Natural killer cell (primary cell): ENCODE results near the gene CALCOCO2. TPM values are rescaled to one million over a fixed set of nuclear protein-coding genes. Genes with fewer than 3 reads are reported as not detected.

Source experiments
- ATAC-seq, 3 donors: fragments of 150-1000 bp in 2 of 3; fragments of 200-7000 bp in 1 of 3; cut with Tn5 transposase; 1 replicate in 1 of 3; 2 replicates in 2 of 3; pipeline ENCODE4 v1.10.0; 2021; ENCODE audit warnings: mild to moderate bottlenecking in 2 of 3, moderate library complexity in 2 of 3
- DNase-seq, 2 donors: peaks; one replicate each; pipeline versions ENCODE4 v3.0.0 to v3.0.0-alpha.2; 2013 to 2021; ENCODE audit warnings: mixed read lengths in 1 of 2
- H3K27ac ChIP-seq: one replicate; pipeline ENCODE4 v1.5.1; 2013; ENCODE audit warnings: mild to moderate bottlenecking, low read length
- H3K27me3 ChIP-seq: one replicate; pipeline ENCODE4 v1.6.1; 2013; ENCODE audit warnings: low read length; ENCODE audit not compliant: control insufficient read depth, insufficient read depth
- H3K36me3 ChIP-seq: one replicate; pipeline ENCODE4 v1.6.1; 2013; ENCODE audit warnings: low read length; ENCODE audit not compliant: control insufficient read depth, insufficient read depth
- H3K4me1 ChIP-seq: one replicate; pipeline ENCODE4 v1.6.1; 2013; ENCODE audit warnings: low read length; ENCODE audit not compliant: control insufficient read depth, insufficient read depth
- H3K4me3 ChIP-seq: one replicate; pipeline ENCODE4 v1.5.1; 2013; ENCODE audit warnings: low read length
- H3K9me3 ChIP-seq: one replicate; pipeline ENCODE4 v1.6.1; 2013; ENCODE audit warnings: low read length; ENCODE audit not compliant: control insufficient read depth, insufficient read depth
- H3K27ac Mint-ChIP-seq, 2 donors: one replicate each; pipeline ENCODE4 v1.8.0; 2022; ENCODE audit warnings: mild to moderate bottlenecking in 2 of 2, mixed read lengths in 2 of 2, moderate library complexity in 1 of 2
- H3K27me3 Mint-ChIP-seq, 2 donors: one replicate each; pipeline ENCODE4 v1.8.0; 2022; ENCODE audit warnings: low read depth in 2 of 2, mixed read lengths in 2 of 2
- H3K36me3 Mint-ChIP-seq: one replicate; pipeline ENCODE4 v1.8.0; 2022; ENCODE audit warnings: mixed read lengths
- H3K4me1 Mint-ChIP-seq, 2 donors: one replicate each; pipeline ENCODE4 v1.8.0; 2022; ENCODE audit warnings: mixed read lengths in 2 of 2
- H3K4me3 Mint-ChIP-seq: one replicate; pipeline ENCODE4 v1.8.0; 2022; ENCODE audit warnings: mild to moderate bottlenecking, moderate library complexity, mixed read lengths
- H3K9me3 Mint-ChIP-seq, 2 donors: one replicate each; pipeline ENCODE4 v1.8.0; 2022; ENCODE audit warnings: mixed read lengths in 2 of 2
- CTCF ChIP-seq: fragments of 200-600 bp; IDR thresholded peaks from one replicate; pipeline ENCODE4 v1.8.0; 2022; ENCODE audit warnings: antibody characterized with exemption
- WGBS: methylation state at CpG from one replicate; pipeline ENCODE4 v1.1.7; 2013; ENCODE audit warnings: missing lambda C conversion rate; ENCODE audit not compliant: insufficient coverage; 5-methylcytosine and 5-hydroxymethylcytosine counted together
- intact Hi-C: fragments of 100-400 bp; cut with micrococcal nuclease; formaldehyde crosslinking; loops from one replicate; pipeline ENCODE4 v1.14.2; 2022
- total RNA-seq, 4 donors: library from RNA; stranded (reverse); fragments of 120-200 nt in 1 of 4; gene quantifications; one replicate each; pipeline versions ENCODE4 v1.2.3 to v1.2.4, GENCODE V29; 2013 to 2022

The CALCOCO2 gene
- total RNA-seq, 3 donors from 2014 or later (not counting 1 experiment from before 2014, with no cell fraction given), result 175 to 188 (median 179) TPM

GRCh38 chr17:48860034-48860433, 29.2 kb downstream of the CALCOCO2 start:
- Mint-ChIP-seq H3K9me3 (no peaks in the 10 kb centered on the region), H3K27me3 (no peaks in the 10 kb centered on the region), H3K36me3 (peaks cover 10% of the 10 kb centered on the region), H3K27ac (no peak overlapping the region), H3K4me3 (no peak overlapping the region), H3K4me1 (no peaks in the 10 kb centered on the region)
- no peaks in the 10 kb centered on the region for H3K4me1 ChIP-seq
- no peak overlapping the region for H3K27ac ChIP-seq
- no peaks in the 10 kb centered on the region for H3K27me3 ChIP-seq
- peaks cover 69% of the 10 kb centered on the region for H3K36me3 ChIP-seq
- H3K9me3 ChIP-seq, result no peaks in the 10 kb centered on the region
- intact Hi-C loops, result no loop called here
- WGBS, result 100% methylated on average over 3 of the region's 3 CpGs
- no peak overlapping the region for H3K4me3 ChIP-seq
- TF ChIP-seq CTCF, result peak; percentile 10
- no peak for DNase-seq
- no peak for ATAC-seq

- H3K36me3 ChIP-seq, result peaks cover 66% of the 10 kb centered on the region
- no peak for DNase-seq
- H3K4me1 ChIP-seq, result no peaks in the 10 kb centered on the region
- Mint-ChIP-seq H3K9me3 (no peaks in the 10 kb centered on the region), H3K27ac (no peak overlapping the region), H3K36me3 (peaks cover 8% of the 10 kb centered on the region), H3K27me3 (no peaks in the 10 kb centered on the region), H3K4me1 (no peaks in the 10 kb centered on the region), H3K4me3 (no peak overlapping the region)
- no peak for ATAC-seq
- no peak for TF ChIP-seq CTCF
- 99% methylated on average over 4 of the region's 4 CpGs for WGBS
- H3K9me3 ChIP-seq, result no peaks in the 10 kb centered on the region
- H3K4me3 ChIP-seq, result no peak overlapping the region
- intact Hi-C loops, result no loop called here
- no peak overlapping the region for H3K27ac ChIP-seq
- no peaks in the 10 kb centered on the region for H3K27me3 ChIP-seq
Observed at GRCh38 chr17:48860456-48860855, 29.6 kb downstream of the CALCOCO2 start.

GRCh38 chr17:48868916-48869500, 38.2 kb downstream of the CALCOCO2 start:
- Histone ChIP-seq H3K27ac (no peak overlapping the region), H3K27me3 (no peaks in the 10 kb centered on the region), H3K36me3 (peaks cover 16% of the 10 kb centered on the region), H3K4me1 (no peaks in the 10 kb centered on the region), H3K9me3 (no peaks in the 10 kb centered on the region), H3K4me3 (no peak overlapping the region)
- no peak overlapping the region for H3K27ac Mint-ChIP-seq
- WGBS, result 72% methylated on average over 3 of the region's 3 CpGs
- DNase-seq, result no peak
- no peaks in the 10 kb centered on the region for H3K27me3 Mint-ChIP-seq
- intact Hi-C loops, result no loop called here
- TF ChIP-seq CTCF, result no peak
- peaks cover 0 to 4% of the 10 kb centered on the region in 2 donors for H3K4me1 Mint-ChIP-seq
- ATAC-seq, result no peak
- no peaks in the 10 kb centered on the region for H3K9me3 Mint-ChIP-seq
- H3K36me3 Mint-ChIP-seq, result no peaks in the 10 kb centered on the region
- H3K4me3 Mint-ChIP-seq, result no peak overlapping the region

GRCh38 chr17:48869821-48870318, 39.0 kb downstream of the CALCOCO2 start:
- ATAC-seq (no peak), DNase-seq (no peak)
- no peaks in the 10 kb centered on the region for H3K9me3 Mint-ChIP-seq
- no peak overlapping the region for H3K4me3 ChIP-seq
- H3K4me1 Mint-ChIP-seq, result peaks cover 0 to 4% of the 10 kb centered on the region in 2 donors
- H3K27me3 Mint-ChIP-seq, result peaks cover 0 to under 1% of the 10 kb centered on the region in 2 donors
- no peak overlapping the region for H3K27ac ChIP-seq
- intact Hi-C loops, result no loop called here
- H3K4me3 Mint-ChIP-seq, result no peak overlapping the region
- H3K36me3 Mint-ChIP-seq, result no peaks in the 10 kb centered on the region
- no peaks in the 10 kb centered on the region for H3K27me3 ChIP-seq
- WGBS, result 89% methylated on average over 6 of the region's 6 CpGs
- no peaks in the 10 kb centered on the region for H3K4me1 ChIP-seq
- peaks cover 7% of the 10 kb centered on the region for H3K36me3 ChIP-seq
- no peaks in the 10 kb centered on the region for H3K9me3 ChIP-seq
- TF ChIP-seq CTCF, result no peak
- H3K27ac Mint-ChIP-seq, result no peak overlapping the region
